ENCODE measurements around the gene ILDR2. TPM values are rescaled to one million over a fixed set of nuclear protein-coding genes. Genes with fewer than 3 reads are reported as not detected.

The ILDR2 gene
- total and polyA plus RNA-seq, 10 of the 15 experiments (the other 5 are each of a cell fraction or from before 2014, with no cell fraction given): 0.05 to 5.3 (median 1.9) TPM

DNA sequence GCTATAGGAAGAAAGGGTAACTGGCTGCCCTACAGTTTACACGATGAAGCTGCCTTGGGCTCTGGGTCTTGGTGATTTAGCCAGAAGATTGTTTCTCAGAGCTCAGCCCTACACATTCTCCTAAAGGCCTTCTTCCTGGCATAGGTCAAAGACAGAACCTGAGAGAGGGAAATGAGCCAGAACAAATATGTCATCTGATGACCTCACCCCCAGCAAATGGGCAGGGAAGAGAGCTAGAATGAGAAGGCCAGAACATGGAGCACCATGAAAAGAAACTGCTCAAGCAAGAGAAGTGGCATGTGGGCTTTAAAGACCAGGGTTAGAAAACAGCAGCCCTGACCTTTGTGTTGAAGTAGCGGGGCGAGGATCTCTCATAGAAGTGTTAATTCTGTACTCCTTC lies 5.5 kb upstream of the ILDR2 start:
- ChIA-PET CTCF (interaction anchor here (0.7 to 1.1 kb wide), 2 partner anchors 18 to 70 kb away, joined by 3 to 4 read pairs; no protein-coding TSS in a partner anchor), SMC1A (ENCODE audit: uncharacterized antibody, unreplicated experiment) (interaction anchor here (2.1 kb wide), 1 partner anchor 12 kb away, joined by 7 read pairs; no protein-coding TSS in a partner anchor), POLR2A (no interaction called here), RAD21 (ENCODE audit: unreplicated experiment) (interaction anchor here (1.9 kb wide), 1 partner anchor 78 kb away, joined by 5 read pairs; no protein-coding TSS in a partner anchor)
- in situ Hi-C loops (cut with MboI) (no loop called here), intact Hi-C loops (cut with micrococcal nuclease; ENCODE audit: unreplicated experiment) (no loop called here)
- Histone ChIP-seq H3K27ac (ENCODE audit: control insufficient read depth, insufficient read depth) (no peak overlapping the region), H3K9me3 (replicated peaks; ENCODE audit: control insufficient read depth, insufficient read depth, low read length) (no peaks in the 10 kb centered on the region), H3K36me3 (ENCODE audit: control insufficient read depth in 2 of 2, insufficient read depth in 2 of 2, low read length in 1 of 2) (no peaks in the 10 kb centered on the region), H4K20me1 (ENCODE audit: control insufficient read depth, insufficient read depth) (no peaks in the 10 kb centered on the region), H3K4me3 (no peak overlapping the region), H2AFZ (ENCODE audit: control insufficient read depth, low read depth, low read length) (no peak overlapping the region), H3K4me2 (ENCODE audit: control insufficient read depth, insufficient read depth) (no peak overlapping the region), H3K79me2 (ENCODE audit: control insufficient read depth, insufficient read depth, low read length) (no peaks in the 10 kb centered on the region), H3K4me1 (ENCODE audit: control insufficient read depth, insufficient read depth, low read length) (peaks cover 10% of the 10 kb centered on the region), H3K9ac (ENCODE audit: control insufficient read depth, insufficient read depth, low read length) (no peak overlapping the region), H3K27me3 (replicated peaks in 1 of 2; ENCODE audit: control insufficient read depth in 2 of 2, insufficient read depth in 2 of 2, low read length in 1 of 2) (peaks cover 0 to under 1% of the 10 kb centered on the region in 2 experiments; a peak in 2 of 4 replicates)
- no TSS peak for BruUV-seq (replicated peaks)
- ATAC-seq: no peak
- TF ChIP-seq TCF12 (IDR thresholded peaks at IDR 0.05; ENCODE audit: low read depth, low read length) (no peak), ETV6 (conservative IDR thresholded peaks at IDR 0.05 in 1 of 2, IDR thresholded peaks at IDR 0.05 in 1 of 2; ENCODE audit: borderline replicate concordance in 1 of 2, low read depth in 1 of 2) (no peak), MEF2A (IDR thresholded peaks at IDR 0.05; ENCODE audit: insufficient read depth, low read depth, low read length) (no peak), FOXK2 (IDR thresholded peaks at IDR 0.05) (no peak), ESRRA (IDR thresholded peaks at IDR 0.05; ENCODE audit: low read length) (no peak), CHD2 (IDR thresholded peaks at IDR 0.05; ENCODE audit: borderline replicate concordance, low read depth, low read length) (no peak)
- TF ChIP-seq, protein P1, sequence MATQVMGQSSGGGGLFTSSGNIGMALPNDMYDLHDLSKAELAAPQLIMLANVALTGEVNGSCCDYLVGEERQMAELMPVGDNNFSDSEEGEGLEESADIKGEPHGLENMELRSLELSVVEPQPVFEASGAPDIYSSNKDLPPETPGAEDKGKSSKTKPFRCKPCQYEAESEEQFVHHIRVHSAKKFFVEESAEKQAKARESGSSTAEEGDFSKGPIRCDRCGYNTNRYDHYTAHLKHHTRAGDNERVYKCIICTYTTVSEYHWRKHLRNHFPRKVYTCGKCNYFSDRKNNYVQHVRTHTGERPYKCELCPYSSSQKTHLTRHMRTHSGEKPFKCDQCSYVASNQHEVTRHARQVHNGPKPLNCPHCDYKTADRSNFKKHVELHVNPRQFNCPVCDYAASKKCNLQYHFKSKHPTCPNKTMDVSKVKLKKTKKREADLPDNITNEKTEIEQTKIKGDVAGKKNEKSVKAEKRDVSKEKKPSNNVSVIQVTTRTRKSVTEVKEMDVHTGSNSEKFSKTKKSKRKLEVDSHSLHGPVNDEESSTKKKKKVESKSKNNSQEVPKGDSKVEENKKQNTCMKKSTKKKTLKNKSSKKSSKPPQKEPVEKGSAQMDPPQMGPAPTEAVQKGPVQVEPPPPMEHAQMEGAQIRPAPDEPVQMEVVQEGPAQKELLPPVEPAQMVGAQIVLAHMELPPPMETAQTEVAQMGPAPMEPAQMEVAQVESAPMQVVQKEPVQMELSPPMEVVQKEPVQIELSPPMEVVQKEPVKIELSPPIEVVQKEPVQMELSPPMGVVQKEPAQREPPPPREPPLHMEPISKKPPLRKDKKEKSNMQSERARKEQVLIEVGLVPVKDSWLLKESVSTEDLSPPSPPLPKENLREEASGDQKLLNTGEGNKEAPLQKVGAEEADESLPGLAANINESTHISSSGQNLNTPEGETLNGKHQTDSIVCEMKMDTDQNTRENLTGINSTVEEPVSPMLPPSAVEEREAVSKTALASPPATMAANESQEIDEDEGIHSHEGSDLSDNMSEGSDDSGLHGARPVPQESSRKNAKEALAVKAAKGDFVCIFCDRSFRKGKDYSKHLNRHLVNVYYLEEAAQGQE (IDR thresholded peaks at IDR 0.05; ENCODE audit: low read depth, low read length): no peak
- TF ChIP-seq, protein P2, sequence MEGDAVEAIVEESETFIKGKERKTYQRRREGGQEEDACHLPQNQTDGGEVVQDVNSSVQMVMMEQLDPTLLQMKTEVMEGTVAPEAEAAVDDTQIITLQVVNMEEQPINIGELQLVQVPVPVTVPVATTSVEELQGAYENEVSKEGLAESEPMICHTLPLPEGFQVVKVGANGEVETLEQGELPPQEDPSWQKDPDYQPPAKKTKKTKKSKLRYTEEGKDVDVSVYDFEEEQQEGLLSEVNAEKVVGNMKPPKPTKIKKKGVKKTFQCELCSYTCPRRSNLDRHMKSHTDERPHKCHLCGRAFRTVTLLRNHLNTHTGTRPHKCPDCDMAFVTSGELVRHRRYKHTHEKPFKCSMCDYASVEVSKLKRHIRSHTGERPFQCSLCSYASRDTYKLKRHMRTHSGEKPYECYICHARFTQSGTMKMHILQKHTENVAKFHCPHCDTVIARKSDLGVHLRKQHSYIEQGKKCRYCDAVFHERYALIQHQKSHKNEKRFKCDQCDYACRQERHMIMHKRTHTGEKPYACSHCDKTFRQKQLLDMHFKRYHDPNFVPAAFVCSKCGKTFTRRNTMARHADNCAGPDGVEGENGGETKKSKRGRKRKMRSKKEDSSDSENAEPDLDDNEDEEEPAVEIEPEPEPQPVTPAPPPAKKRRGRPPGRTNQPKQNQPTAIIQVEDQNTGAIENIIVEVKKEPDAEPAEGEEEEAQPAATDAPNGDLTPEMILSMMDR (IDR thresholded peaks at IDR 0.05 in 2 of 3, conservative IDR thresholded peaks at IDR 0.05 in 1 of 3; ENCODE audit: control insufficient read depth in 2 of 3, extremely low read depth in 1 of 3, insufficient read depth in 1 of 3, low read depth in 3 of 3, low read length in 3 of 3): no peak
- no peak for DNase-seq (ENCODE audit: low read depth, low spot score)
- FAIRE-seq: no peak
- 77% methylated on average over 3 of the region's 3 CpGs for WGBS (ENCODE audit: insufficient coverage, insufficient replicate concordance, low lambda C conversion rate, missing lambda C conversion rate)
